Tibial nerve (tissue), 4 donors: Measurements from ENCODE around the gene MPRIP.
"Not testable (repeated sequence)": the region's sequence is repeated elsewhere in the genome, so short reads cannot be mapped to it uniquely, and the experiment has no call there.

Experiments used
- CTCF ChIP-seq, 5 experiments: fragments of 200-600 bp in 3 of 5; fragments of 450-650 bp in 2 of 5; sonication (generic) in 3 of 5; IDR thresholded peaks; one replicate each; pipeline ENCODE4 v1.5.1; 2016 to 2019; ENCODE audit warnings: antibody characterized with exemption in 5 of 5, mild to moderate bottlenecking in 3 of 5, moderate library complexity in 2 of 5
- EP300 ChIP-seq, 2 donors: sonication (generic); formaldehyde crosslinking; IDR thresholded peaks; one replicate each; pipeline ENCODE4 v1.6.1; 2017; ENCODE audit warnings: antibody characterized with exemption in 2 of 2, mild to moderate bottlenecking in 1 of 2
- POLR2A ChIP-seq, 2 donors: fragments of 450-650 bp; IDR thresholded peaks; one replicate each; pipeline ENCODE4 v1.6.1; 2017; ENCODE audit warnings: antibody characterized with exemption in 2 of 2, mild to moderate bottlenecking in 2 of 2, moderate library complexity in 2 of 2

GRCh38 chr17:17184985-17185757 lies 142.9 kb downstream of the MPRIP start:
- TF ChIP-seq CTCF, EP300, POLR2A (IDR thresholded peaks at IDR 0.05): not testable (repeated sequence)
